GM12873 (cell line): Measurements from ENCODE around the gene TRPM3.

Experiments used
- CTCF ChIP-seq: IDR thresholded peaks from 2 replicates; pipeline ENCODE4 v1.5.1; 2012; ENCODE audit warnings: low read depth, mild to moderate bottlenecking, moderate library complexity, low read length, control low read depth; ENCODE audit not compliant: insufficient read depth; ENCODE audit errors: missing control alignments

Gene TRPM3

GRCh38 chr9:70746316-70746715 is 375.1 kb downstream of the TRPM3 start:
- TF ChIP-seq CTCF, result no peak

- no peak for TF ChIP-seq CTCF
Measured at GRCh38 chr9:70701163-70701562, 420.3 kb downstream of the TRPM3 start.

DNA sequence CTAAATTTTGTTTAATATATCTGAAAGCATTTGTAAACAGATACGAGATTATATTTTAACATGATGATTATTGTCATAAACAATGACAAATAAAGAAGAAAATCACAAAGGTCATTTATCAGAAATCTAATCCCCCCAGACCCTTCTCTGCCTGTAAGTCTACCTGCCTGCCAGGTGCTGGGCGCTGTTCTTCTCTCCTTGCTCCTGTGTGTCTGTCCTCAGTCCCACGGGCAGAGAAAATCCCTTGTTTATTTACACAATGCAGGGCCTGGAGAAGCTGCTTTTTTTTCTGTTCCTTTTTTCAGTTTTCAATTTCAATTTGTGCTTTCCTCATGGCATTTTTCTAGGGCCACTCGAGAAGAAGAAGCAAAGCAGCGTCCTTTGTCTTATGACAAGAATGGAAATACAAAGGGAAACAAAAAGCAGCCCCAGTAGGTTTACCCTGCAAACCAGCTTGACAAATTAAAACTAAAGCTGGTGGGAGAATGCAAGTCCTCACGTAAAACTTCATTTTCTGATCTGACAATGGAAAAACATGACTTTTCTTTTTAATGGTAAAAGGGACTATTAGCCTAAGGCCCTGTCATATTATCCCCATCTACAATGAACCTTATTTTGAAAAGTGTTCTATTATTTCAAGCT is 424.6 kb downstream of the TRPM3 start:
- no peak for TF ChIP-seq CTCF

DNA sequence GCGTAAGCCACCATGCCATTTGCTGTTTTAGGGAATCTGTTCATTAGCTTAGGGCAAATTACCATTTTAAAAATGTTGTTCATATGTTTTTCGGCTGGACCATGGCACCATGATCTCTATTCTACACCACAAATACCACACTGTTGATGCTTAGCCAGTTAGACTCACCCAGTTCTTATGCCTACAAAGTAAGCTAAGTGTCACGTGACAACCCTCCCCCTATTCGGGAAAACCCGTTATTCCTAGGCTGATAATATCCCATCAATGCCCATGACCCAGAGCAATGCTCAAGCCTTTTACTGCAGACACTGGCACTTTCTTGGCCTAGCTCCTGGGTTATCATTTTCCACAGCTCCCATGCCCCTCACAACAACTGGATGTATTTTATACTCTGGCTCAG is 426.7 kb downstream of the TRPM3 start:
- TF ChIP-seq CTCF, result no peak

DNA sequence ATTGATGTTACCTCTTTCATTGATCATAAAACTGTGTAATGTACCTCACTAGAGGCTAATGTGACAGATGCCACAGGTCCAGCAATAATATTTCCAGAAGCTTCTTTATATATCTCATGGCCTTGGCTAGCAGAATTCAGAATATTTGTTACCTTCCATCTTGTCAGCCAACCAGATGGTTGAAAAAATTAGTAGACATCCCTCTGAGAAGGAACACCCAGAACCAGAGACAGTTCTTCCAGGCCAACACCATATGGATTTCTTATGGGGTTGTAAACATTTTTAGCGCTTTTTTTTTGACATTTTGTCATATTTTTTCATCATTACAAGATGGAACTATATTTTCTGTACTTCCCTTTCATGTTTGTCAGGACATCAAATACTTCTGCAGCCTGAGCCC is 428.2 kb downstream of the TRPM3 start:
- TF ChIP-seq CTCF, result no peak

DNA sequence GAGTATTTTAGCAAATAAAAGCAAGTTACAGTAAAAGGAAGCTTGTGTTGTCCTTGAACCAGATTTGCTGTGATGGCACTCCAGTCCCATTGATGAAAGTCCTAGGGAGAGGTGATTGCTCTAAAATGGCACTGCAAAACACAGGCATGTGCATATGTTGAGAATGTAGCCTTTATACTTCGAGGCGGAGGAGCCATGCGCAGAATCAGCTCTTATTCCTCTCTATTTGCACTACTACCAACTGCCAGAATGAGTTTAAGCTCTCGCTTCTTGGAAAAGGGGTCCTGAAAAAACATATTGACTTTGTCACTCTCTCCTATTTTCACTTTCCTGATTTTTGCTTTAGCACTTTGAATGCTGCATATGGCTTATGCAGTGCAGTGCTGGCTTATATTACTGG is 429.0 kb downstream of the TRPM3 start:
- no peak for TF ChIP-seq CTCF

- TF ChIP-seq CTCF, result no peak
Measured at GRCh38 chr9:70688704-70689103, 432.7 kb downstream of the TRPM3 start.
